Panc1 (cell line): Measurements from ENCODE around the gene NTRK1. TPM values are rescaled to one million over a fixed set of nuclear protein-coding genes. Genes with fewer than 3 reads are reported as not detected.

Source experiments
- ATAC-seq: fragments of 200-7000 bp; cut with Tn5 transposase; 2 replicates; pipeline ENCODE4 v1.9.1; 2020; ENCODE audit warnings: mild to moderate bottlenecking, moderate library complexity
- BruUV-seq: library from RNA; stranded (reverse); fragments of 400-500 nt; replicated peaks from 2 replicates; lab custom pipeline; 2021; lab: Mats Ljungman, UMichigan
- CTCF ChIA-PET: fragments of 300-600 bp; sonication (Branson Sonifier 250); formaldehyde crosslinking; loops from one replicate; lab custom pipeline; 2022; ENCODE audit warnings: antibody characterized with exemption; lab: Charles Lee
- POLR2A ChIA-PET: fragments of 300-600 bp; sonication (Branson Sonifier 250); formaldehyde crosslinking; loops from one replicate; lab custom pipeline; 2022; ENCODE audit warnings: antibody characterized with exemption; lab: Charles Lee
- DNase-seq: peaks from one replicate; pipeline ENCODE4 v3.0.0-alpha.2; 2010; ENCODE audit warnings: low read depth, low spot score
- H3K27ac ChIP-seq: 2 replicates; pipeline ENCODE4 v1.5.1; 2011; ENCODE audit warnings: mild to moderate bottlenecking, low read length, inconsistent platforms
- H3K27me3 ChIP-seq: fragments of 200-500 bp; sonication (Bioruptor generic); 2 replicates; pipeline ENCODE4 v1.6.0; 2014; ENCODE audit warnings: low read length, inconsistent platforms; ENCODE audit not compliant: control insufficient read depth, insufficient read depth
- H3K36me3 ChIP-seq: fragments of 200-500 bp; sonication (Bioruptor generic); 2 replicates; pipeline ENCODE4 v1.5.1; 2014; ENCODE audit warnings: inconsistent platforms, mild to moderate bottlenecking, low read length, moderate library complexity; ENCODE audit not compliant: control insufficient read depth, insufficient read depth
- H3K4me1 ChIP-seq: 2 replicates; pipeline ENCODE4 v1.5.1; 2011; ENCODE audit warnings: inconsistent platforms, mild to moderate bottlenecking, low read length, moderate library complexity; ENCODE audit not compliant: control insufficient read depth, insufficient read depth
- H3K4me3 ChIP-seq, 2 experiments: 2 replicates each; pipeline ENCODE4 v1.5.1; 2011 to 2012; ENCODE audit warnings: low read depth in 2 of 2, low read length in 2 of 2, mild to moderate bottlenecking in 2 of 2, inconsistent platforms in 1 of 2, moderate library complexity in 1 of 2
- H3K9me3 ChIP-seq: fragments of 200-500 bp; sonication (Bioruptor generic); 2 replicates; pipeline ENCODE4 v1.5.1; 2014; ENCODE audit warnings: low read depth, mild to moderate bottlenecking, inconsistent platforms, low read length, moderate library complexity; ENCODE audit not compliant: control insufficient read depth, insufficient read depth
- POLR2AphosphoS5 ChIP-seq: IDR thresholded peaks from 2 replicates; pipeline ENCODE4 v1.6.1; 2012; ENCODE audit warnings: mild to moderate bottlenecking, low read depth, low read length, moderate library complexity
- SIN3A ChIP-seq: IDR thresholded peaks from 2 replicates; pipeline ENCODE4 v1.6.1; 2012; ENCODE audit warnings: low read depth, mild to moderate bottlenecking, low read length, moderate library complexity, borderline replicate concordance; ENCODE audit not compliant: insufficient read depth
- TCF7L2 ChIP-seq: IDR thresholded peaks from 2 replicates; pipeline ENCODE4 v1.6.1; 2011; ENCODE audit warnings: mild to moderate bottlenecking, low read depth, low read length, inconsistent platforms
- in situ Hi-C: cut with HindIII; loops from 2 replicates; pipeline ENCODE4 v1.10.0; 2016; ENCODE audit warnings: low sequenced_read_pairs, low pct_unique_long_range_greater_than_20kb
- intact Hi-C: fragments of 100-400 bp; cut with micrococcal nuclease; formaldehyde crosslinking; loops from one replicate; pipeline ENCODE4 v1.10.0; 2022; ENCODE audit not compliant: unreplicated experiment
- total RNA-seq: library from RNA; stranded (reverse); gene quantifications from one replicate; pipeline ENCODE4 v1.2.1, GENCODE V29; 2021; ENCODE audit not compliant: unreplicated experiment
- TF ChIP-seq, protein P1 (sequence below): fragments of 450-650 bp; IDR thresholded peaks from 2 replicates; pipeline ENCODE4 v1.5.1; 2017; ENCODE audit warnings: mild to moderate bottlenecking
- TF ChIP-seq, protein P2 (sequence below), 2 experiments: IDR thresholded peaks; 2 replicates each; pipeline ENCODE4 v1.6.1; 2011 to 2012; ENCODE audit warnings: low read depth in 2 of 2, control low read depth in 1 of 2, low read length in 1 of 2, mild to moderate bottlenecking in 1 of 2, moderate library complexity in 1 of 2; ENCODE audit not compliant: insufficient read depth in 1 of 2

Gene NTRK1
- total RNA-seq, 1 experiment from 2014 or later = 0.21 TPM

GRCh38 chr1:156840186-156840897, 20.3 kb upstream of the NTRK1 start:
- Histone ChIP-seq H3K4me1 (no peaks in the 10 kb centered on the region), H3K27me3 (no peaks in the 10 kb centered on the region; the same call in 1 of the 2 replicates), H3K27ac (no peak overlapping the region), H3K9me3 (no peaks in the 10 kb centered on the region), H3K4me3 (no peak overlapping the region), H3K36me3 (no peaks in the 10 kb centered on the region)
- CTCF ChIA-PET = no interaction called here
- no peak for DNase-seq
- intact Hi-C loops (no loop called here), in situ Hi-C loops (no loop called here)
- no TSS peak for BruUV-seq
- TF ChIP-seq TCF7L2 = no peak
- no peak for TF ChIP-seq POLR2AphosphoS5
- TF ChIP-seq, protein P1, sequence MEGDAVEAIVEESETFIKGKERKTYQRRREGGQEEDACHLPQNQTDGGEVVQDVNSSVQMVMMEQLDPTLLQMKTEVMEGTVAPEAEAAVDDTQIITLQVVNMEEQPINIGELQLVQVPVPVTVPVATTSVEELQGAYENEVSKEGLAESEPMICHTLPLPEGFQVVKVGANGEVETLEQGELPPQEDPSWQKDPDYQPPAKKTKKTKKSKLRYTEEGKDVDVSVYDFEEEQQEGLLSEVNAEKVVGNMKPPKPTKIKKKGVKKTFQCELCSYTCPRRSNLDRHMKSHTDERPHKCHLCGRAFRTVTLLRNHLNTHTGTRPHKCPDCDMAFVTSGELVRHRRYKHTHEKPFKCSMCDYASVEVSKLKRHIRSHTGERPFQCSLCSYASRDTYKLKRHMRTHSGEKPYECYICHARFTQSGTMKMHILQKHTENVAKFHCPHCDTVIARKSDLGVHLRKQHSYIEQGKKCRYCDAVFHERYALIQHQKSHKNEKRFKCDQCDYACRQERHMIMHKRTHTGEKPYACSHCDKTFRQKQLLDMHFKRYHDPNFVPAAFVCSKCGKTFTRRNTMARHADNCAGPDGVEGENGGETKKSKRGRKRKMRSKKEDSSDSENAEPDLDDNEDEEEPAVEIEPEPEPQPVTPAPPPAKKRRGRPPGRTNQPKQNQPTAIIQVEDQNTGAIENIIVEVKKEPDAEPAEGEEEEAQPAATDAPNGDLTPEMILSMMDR = no peak
- TF ChIP-seq SIN3A = no peak
- TF ChIP-seq, protein P2, sequence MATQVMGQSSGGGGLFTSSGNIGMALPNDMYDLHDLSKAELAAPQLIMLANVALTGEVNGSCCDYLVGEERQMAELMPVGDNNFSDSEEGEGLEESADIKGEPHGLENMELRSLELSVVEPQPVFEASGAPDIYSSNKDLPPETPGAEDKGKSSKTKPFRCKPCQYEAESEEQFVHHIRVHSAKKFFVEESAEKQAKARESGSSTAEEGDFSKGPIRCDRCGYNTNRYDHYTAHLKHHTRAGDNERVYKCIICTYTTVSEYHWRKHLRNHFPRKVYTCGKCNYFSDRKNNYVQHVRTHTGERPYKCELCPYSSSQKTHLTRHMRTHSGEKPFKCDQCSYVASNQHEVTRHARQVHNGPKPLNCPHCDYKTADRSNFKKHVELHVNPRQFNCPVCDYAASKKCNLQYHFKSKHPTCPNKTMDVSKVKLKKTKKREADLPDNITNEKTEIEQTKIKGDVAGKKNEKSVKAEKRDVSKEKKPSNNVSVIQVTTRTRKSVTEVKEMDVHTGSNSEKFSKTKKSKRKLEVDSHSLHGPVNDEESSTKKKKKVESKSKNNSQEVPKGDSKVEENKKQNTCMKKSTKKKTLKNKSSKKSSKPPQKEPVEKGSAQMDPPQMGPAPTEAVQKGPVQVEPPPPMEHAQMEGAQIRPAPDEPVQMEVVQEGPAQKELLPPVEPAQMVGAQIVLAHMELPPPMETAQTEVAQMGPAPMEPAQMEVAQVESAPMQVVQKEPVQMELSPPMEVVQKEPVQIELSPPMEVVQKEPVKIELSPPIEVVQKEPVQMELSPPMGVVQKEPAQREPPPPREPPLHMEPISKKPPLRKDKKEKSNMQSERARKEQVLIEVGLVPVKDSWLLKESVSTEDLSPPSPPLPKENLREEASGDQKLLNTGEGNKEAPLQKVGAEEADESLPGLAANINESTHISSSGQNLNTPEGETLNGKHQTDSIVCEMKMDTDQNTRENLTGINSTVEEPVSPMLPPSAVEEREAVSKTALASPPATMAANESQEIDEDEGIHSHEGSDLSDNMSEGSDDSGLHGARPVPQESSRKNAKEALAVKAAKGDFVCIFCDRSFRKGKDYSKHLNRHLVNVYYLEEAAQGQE (IDR thresholded peaks at IDR 0.05; ENCODE audit: insufficient read depth in 1 of 2, low read depth in 2 of 2, low read length in 1 of 2) = no peak
- no peak for ATAC-seq
- POLR2A ChIA-PET = no interaction called here

- Histone ChIP-seq H3K27me3 (no peaks in the 10 kb centered on the region), H3K27ac (no peak overlapping the region), H3K4me3 (no peak overlapping the region), H3K4me1 (no peaks in the 10 kb centered on the region), H3K9me3 (no peaks in the 10 kb centered on the region), H3K36me3 (no peaks in the 10 kb centered on the region)
- ATAC-seq (no peak), DNase-seq (no peak)
- in situ Hi-C loops = no loop called here
- TF ChIP-seq, protein P1 = no peak
- no peak for TF ChIP-seq SIN3A
- no peak for TF ChIP-seq TCF7L2
- no peak for TF ChIP-seq POLR2AphosphoS5
- TF ChIP-seq, protein P2 (IDR thresholded peaks at IDR 0.05; ENCODE audit: insufficient read depth in 1 of 2, low read depth in 2 of 2, low read length in 1 of 2) = no peak; a peak in 1 of 4 replicates
- no TSS peak for BruUV-seq
- POLR2A ChIA-PET = interaction anchor here (0.7 kb wide), 1 partner anchor 47 kb away, joined by 3 read pairs; no protein-coding TSS in a partner anchor
- intact Hi-C loops = no loop called here
- CTCF ChIA-PET = no interaction called here
Measured at GRCh38 chr1:156840898-156841279, 19.8 kb upstream of the NTRK1 start.
